ENCODE results near the gene RPL3.

RPL3 gene

DNA sequence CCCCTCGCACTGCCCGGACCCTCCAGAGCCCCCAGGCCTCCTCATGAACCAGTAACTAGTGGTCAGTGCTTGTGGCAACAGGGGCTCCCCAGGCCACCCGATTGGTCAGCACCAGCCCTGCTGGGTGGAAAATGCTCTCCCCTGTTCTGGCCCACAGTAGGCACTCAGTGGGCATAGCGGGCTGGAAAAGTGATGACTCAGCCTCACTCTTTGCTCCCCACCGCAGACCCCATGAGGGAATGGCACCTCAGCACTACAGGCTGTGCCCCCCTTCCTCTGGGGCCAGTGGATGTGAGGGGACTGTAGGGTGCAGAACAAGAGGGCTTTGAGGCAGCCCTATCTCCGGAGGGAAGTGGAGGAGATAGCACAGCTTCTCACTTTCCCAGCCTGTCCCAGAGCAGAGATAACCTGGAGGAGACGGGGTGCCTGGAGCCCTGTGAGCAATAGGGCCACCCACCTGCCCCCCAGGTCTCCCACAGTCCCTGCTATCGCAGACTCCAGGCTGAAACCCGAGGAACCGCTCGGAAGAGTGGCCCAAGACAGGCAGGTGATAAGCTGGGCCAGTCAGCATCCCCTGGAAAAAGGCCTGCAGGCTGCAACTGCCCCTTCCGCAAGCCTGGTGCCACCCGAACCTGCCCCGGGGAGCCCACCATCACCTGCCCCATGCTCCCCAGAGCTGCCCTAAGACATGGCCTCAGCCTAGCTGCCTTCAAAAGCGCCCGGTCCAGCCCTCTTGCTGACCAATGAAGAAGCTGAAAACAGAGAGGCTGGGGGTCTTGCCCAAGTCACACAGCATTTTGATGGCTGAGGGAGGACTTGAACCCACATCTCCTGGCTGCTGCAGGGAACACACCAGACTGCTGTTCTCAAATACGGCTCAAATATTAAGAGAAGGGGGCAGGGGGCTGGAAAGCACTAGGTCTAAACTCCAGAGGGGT is 45.2 kb downstream of the RPL3 start:
- no peak for DNase-seq
- in situ Hi-C loops (cut with MboI; ENCODE audit: low pct_unique_long_range_greater_than_20kb, low sequenced_read_pairs), result no loop called here

DNA sequence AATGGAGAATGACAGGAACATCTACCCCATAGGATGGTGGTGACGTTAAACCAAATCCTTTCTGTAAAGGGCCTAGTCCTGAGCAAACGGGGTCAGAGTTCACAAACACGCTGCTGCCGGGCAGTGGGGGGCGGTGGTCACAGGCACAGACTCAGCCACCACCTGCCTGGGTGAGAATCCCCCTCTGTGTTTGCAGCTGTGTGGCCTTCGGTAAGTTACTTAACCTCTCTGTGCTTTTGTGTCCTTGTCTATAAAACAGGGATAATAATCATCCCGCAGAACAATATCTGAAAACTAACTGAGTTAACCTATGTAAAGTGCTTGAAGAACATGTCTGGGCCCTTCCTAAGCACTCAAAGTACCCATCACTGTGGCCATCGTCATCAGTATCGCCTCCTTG is 48.6 kb downstream of the RPL3 start:
- no peak for DNase-seq
- in situ Hi-C loops (cut with MboI; ENCODE audit: low pct_unique_long_range_greater_than_20kb, low sequenced_read_pairs), result no loop called here

DNA sequence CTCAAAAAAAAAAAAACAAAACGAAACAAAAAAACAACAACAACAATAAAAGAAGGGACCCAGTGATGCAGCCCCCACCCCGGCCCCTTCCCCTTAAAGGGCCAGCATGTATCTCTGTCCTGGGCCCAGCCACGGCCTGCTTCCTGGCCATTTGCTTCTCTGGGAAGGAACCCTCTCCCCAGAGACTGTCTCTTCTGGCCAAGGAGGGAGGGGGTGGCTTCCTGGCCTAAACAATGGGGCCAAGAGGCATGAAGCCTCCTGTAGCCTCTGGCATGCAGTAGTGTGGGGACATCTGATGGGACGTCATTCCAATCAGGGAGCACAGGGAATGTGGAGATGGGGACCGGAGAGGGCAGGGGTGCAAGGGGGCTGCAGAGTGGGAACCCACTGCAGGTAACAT is 49.1 kb downstream of the RPL3 start:
- in situ Hi-C loops (cut with MboI; ENCODE audit: low pct_unique_long_range_greater_than_20kb, low sequenced_read_pairs), result no loop called here
- no peak for DNase-seq

DNA sequence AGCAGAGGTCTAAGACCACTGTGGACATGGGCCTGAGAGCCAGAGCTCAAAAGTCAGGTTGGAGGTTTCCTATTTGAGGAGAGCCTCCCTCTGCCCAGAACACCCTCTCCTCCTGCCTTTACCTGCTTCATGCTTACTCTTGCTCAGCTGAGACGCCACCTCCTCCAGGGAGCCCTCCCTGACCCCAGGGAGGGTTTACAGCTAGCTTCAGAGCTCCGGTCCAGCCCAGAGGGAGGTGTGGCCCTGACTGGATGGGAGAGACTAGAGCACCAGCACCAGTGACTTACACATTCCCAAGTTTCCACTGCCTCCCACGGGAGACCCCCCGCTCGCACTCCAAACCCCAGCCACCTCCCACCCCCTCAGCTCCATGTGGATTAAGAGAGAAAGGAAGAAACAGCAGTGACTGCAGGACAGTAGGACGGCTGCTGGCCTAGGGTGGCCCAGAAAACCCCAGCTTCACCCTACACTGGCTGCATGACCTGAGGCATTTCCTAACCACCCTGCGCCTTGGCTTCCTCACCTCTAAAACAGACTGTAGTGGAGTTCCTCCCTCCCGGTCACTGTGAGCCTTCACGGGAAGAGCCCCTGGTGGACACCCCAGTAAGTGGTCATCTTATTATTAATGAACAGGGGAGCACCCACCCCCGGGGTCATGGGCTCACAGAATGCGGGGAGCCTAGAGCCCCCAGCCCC is 50.2 kb downstream of the RPL3 start:
- in situ Hi-C loops (cut with MboI; ENCODE audit: low pct_unique_long_range_greater_than_20kb, low sequenced_read_pairs), result no loop called here

DNA sequence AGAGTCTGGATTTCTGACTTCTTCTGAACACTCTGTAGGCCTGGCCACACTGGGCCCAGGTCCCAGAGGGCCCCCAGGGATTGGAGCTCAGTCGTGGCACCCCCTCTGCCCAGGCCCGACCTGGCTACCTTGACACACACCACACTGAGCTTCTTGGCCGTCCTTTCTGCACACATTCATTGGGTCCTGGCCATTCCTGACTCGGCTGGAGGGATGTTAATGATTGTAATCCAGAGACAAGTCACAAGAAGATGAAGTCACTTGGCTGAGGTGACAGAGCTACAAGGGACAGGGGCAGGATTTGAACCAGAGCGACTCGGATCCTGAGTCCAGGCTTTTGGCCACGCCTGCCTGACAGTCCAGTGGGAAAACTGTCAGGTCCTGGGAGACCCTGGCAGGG is 50.8 kb downstream of the RPL3 start:
- DNase-seq, result no peak
- in situ Hi-C loops (cut with MboI; ENCODE audit: low pct_unique_long_range_greater_than_20kb, low sequenced_read_pairs), result no loop called here

More for the DNA sequence above, 50.2 kb downstream of the RPL3 start:
- no peak for DNase-seq

DNA sequence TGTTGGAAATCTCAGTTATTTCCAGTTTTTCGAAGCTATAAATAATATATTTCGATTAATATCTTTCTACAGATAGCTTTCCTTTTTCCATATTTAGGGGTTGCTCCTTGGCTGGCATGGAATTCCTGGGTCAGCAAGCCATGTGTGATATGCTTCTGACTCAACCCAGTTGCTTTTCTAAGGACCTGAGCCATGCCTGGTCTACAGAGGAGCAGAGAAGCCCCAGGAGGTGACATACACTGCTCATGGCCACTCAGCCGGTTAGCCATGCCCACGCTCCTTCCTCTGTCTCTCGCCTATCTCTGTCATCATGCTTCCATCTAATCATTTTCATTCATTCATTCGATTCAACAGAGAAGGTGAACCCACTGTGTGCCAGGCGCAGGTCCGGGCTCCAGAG is 51.4 kb downstream of the RPL3 start:
- in situ Hi-C loops (cut with MboI; ENCODE audit: low pct_unique_long_range_greater_than_20kb, low sequenced_read_pairs), result no loop called here
- DNase-seq, result no peak

DNA sequence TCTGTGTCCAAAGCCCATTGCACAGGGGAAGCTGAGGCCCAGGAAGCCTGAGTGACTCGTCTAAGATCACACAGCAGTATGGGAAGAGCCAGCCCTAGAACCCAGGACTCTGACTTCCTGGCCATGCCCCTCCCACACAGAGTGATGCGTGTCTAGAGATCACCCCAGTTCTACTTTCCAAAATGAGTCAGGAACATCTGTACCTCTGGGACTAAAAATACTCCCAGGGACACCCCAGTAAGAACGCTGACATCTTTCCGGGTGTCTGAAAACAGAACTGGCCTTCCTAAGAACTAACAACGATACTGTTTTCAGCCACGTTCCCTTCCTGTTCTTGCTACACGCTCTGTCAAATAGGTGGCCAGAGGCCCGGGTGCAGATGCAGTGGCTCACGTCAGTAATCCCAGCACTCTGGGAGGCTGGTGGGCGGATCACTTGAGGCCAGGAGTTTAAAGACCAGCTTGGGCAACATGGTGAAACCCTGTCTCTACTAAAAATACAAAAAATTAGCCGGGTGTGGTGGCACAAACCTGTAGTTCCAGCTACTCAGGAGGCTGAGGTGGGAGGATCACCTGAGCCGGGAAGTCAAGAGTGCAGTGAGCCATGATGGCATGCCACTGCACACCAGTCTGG is 52.9 kb downstream of the RPL3 start:
- in situ Hi-C loops (cut with MboI; ENCODE audit: low pct_unique_long_range_greater_than_20kb, low sequenced_read_pairs), result no loop called here
- DNase-seq, result no peak

DNA sequence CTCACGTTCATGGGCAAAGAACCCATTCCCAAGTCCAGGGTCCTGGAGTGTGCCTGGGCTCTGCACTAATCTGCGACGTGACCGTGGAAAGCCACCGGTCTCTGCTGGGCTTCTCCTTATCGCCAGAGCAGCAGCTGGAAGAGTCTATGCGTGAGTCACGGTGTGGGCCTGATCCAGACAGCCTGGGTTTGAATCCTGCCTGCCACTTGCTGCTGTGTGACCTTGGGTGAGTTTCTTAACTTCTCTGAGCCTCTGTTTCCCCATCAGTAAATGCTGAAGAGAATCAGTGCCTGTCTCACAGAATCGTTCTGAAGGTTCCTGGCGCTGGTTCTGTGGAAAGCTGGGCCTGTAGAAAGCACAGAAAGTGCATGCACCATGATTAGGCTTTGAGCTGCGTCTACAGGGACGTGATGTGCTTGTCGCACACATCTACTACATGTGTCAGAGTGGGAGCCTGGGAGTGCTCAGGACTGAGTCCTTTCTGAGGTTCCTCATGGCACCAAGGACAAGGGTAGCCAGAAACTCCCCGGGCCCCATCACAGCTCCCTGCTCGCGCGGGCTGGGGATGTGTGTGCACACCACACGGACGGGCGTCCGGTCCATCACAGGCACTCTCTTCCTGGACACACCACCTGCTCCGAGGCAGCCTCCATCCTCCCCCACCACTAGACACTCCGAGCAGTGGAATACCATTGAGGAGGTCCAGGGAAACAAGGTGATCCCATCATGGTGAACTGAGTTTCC is 54.1 kb downstream of the RPL3 start:
- DNase-seq, result no peak
- in situ Hi-C loops (cut with MboI; ENCODE audit: low pct_unique_long_range_greater_than_20kb, low sequenced_read_pairs), result no loop called here

DNA sequence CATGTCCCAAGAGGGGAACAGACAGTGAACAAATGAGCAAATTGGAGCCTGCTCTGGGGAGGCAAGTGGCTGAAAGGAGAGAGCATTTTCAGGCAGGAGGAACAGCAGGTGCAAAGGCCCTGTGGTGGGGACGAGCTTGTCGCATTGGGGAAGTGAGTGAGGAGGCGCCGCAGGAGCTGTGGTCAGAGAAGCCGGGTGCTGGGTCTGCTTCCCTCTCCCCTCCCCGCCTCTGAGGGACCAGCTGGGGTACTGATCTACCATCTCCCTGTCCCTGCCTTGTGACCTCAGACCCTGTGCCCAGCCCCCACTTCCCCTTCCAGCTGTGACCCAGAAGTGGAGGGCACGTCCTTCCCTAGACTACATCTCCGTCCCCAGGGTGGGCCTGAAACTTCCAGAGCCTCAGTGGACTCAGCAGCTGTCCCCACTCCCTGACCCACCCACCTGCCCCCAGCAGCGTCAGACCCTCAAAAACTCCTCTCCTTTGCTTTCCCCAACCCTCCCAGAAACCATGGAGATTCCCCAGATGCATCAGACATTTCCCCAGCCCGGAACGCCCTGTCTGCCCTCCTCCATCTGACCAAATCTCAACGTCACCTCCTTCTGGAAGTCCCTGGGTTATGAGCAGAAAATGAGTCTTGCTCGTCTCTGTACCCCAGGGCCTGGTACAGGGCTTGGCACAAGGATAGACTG is 54.9 kb downstream of the RPL3 start:
- in situ Hi-C loops (cut with MboI; ENCODE audit: low pct_unique_long_range_greater_than_20kb, low sequenced_read_pairs), result no loop called here
- DNase-seq, result peak; percentile 31

DNA sequence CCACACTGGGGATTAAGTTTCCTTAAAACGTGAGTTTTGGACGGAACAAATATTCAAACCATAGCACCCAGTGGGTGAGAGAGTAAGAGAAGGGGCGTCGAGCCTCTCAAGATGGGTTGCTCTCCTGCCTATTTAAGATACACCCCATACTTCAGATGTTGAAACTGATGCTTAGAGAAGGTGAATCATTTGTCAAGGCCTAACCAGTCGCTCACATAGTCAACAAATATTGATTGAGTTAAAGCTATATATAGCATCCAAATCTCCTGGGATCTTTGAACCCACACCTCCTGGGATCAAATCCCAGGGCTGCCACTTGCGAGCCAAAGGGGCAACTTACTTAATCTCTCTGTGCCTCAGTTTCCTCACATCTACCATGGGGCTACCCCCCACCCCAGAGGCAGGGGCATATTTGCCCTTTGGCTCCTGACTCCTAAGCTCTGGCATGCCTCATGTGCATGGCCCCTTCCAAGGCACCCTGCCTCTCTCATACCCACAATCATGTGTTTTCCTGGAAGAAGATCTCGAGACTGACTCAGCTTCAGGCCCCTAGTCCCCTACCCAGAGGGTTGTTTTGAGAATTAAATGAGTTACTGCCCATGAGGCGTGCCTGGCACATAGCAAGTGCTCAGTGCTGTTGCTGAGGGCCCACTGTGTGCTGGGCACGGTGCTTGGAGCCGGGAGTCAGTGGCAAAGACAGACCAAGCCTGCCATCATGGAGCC is 55.6 kb downstream of the RPL3 start:
- in situ Hi-C loops (cut with MboI; ENCODE audit: low pct_unique_long_range_greater_than_20kb, low sequenced_read_pairs), result no loop called here
- DNase-seq, result no peak
